Astrocyte (in vitro differentiated cells and primary cell): ENCODE results near the gene FNDC3B. TPM values are rescaled to one million over a fixed set of nuclear protein-coding genes. Genes with fewer than 3 reads are reported as not detected.
A peak's percentile ranks its signal among the peaks of the same experiment; 100 is the strongest.

Experiments used
- DNase-seq: peaks from one replicate; pipeline ENCODE4 v3.0.0-alpha.2; 2010; ENCODE audit warnings: low read depth
- FAIRE-seq: peaks from 2 replicates; lab custom pipeline; 2011; peaks lifted over from hg19 to GRCh38; lab: Jason Lieb, UNC
- H2AFZ ChIP-seq: 2 replicates; pipeline ENCODE4 v1.6.0; 2012; ENCODE audit warnings: low read depth, low read length, inconsistent platforms
- H3K27ac ChIP-seq: 2 replicates; pipeline ENCODE4 v1.5.1; 2011; ENCODE audit warnings: low read depth, low read length, inconsistent platforms
- H3K27me3 ChIP-seq: 2 replicates; pipeline ENCODE4 v1.6.0; 2011; ENCODE audit warnings: low read length, inconsistent platforms; ENCODE audit not compliant: insufficient read depth
- H3K36me3 ChIP-seq: 2 replicates; pipeline ENCODE4 v1.5.1; 2011; ENCODE audit warnings: low read length, inconsistent platforms; ENCODE audit not compliant: insufficient read depth
- H3K4me1 ChIP-seq: 2 replicates; pipeline ENCODE4 v1.5.1; 2011; ENCODE audit warnings: low read length, inconsistent platforms; ENCODE audit not compliant: insufficient read depth
- H3K4me2 ChIP-seq: 2 replicates; pipeline ENCODE4 v1.6.0; 2012; ENCODE audit warnings: low read length, inconsistent platforms
- H3K4me3 ChIP-seq: 2 replicates; pipeline ENCODE4 v1.5.1; 2011; ENCODE audit warnings: low read depth, mild to moderate bottlenecking, low read length, inconsistent platforms; ENCODE audit not compliant: insufficient read depth
- H3K79me2 ChIP-seq: 2 replicates; pipeline ENCODE4 v1.6.0; 2012; ENCODE audit warnings: mild to moderate bottlenecking, low read length, inconsistent platforms; ENCODE audit not compliant: insufficient read depth
- H3K9ac ChIP-seq: 2 replicates; pipeline ENCODE4 v1.6.0; 2012; ENCODE audit warnings: mild to moderate bottlenecking, low read length, inconsistent platforms
- H3K9me3 ChIP-seq: 2 replicates; pipeline ENCODE4 v1.5.1; 2012; ENCODE audit warnings: low read depth, mild to moderate bottlenecking, low read length, inconsistent platforms; ENCODE audit not compliant: insufficient read depth
- H4K20me1 ChIP-seq: 2 replicates; pipeline ENCODE4 v1.6.0; 2012; ENCODE audit warnings: low read length, inconsistent platforms; ENCODE audit not compliant: insufficient read depth
- H3K27ac Mint-ChIP-seq: one replicate; pipeline ENCODE4 v1.8.0; 2021; ENCODE audit warnings: mild to moderate bottlenecking, mixed read lengths; ENCODE audit not compliant: unreplicated experiment
- H3K27me3 Mint-ChIP-seq: one replicate; pipeline ENCODE4 v1.8.0; 2021; ENCODE audit warnings: low read depth, mixed read lengths; ENCODE audit not compliant: unreplicated experiment
- H3K36me3 Mint-ChIP-seq: one replicate; pipeline ENCODE4 v1.8.0; 2021; ENCODE audit warnings: low read depth, mixed read lengths; ENCODE audit not compliant: unreplicated experiment
- H3K4me1 Mint-ChIP-seq: one replicate; pipeline ENCODE4 v1.8.0; 2021; ENCODE audit warnings: low read depth, mixed read lengths; ENCODE audit not compliant: unreplicated experiment
- H3K4me3 Mint-ChIP-seq: one replicate; pipeline ENCODE4 v1.8.0; 2021; ENCODE audit warnings: mild to moderate bottlenecking, moderate library complexity, mixed read lengths; ENCODE audit not compliant: unreplicated experiment
- H3K9me3 Mint-ChIP-seq: one replicate; pipeline ENCODE4 v1.8.0; 2021; ENCODE audit warnings: mild to moderate bottlenecking, mixed read lengths; ENCODE audit not compliant: unreplicated experiment
- CTCF ChIP-seq: IDR thresholded peaks from 2 replicates; pipeline ENCODE4 v1.5.1; 2011; ENCODE audit warnings: low read depth, mild to moderate bottlenecking, inconsistent platforms, low read length, moderate library complexity; ENCODE audit not compliant: insufficient read depth
- EZH2 ChIP-seq: IDR thresholded peaks from 2 replicates; pipeline ENCODE4 v1.6.1; 2012; ENCODE audit warnings: mild to moderate bottlenecking, low read length, inconsistent platforms; ENCODE audit not compliant: insufficient read depth
- total RNA-seq: library from RNA; stranded (reverse); gene quantifications from 2 replicates; pipeline ENCODE4 v1.2.1, GENCODE V29; 2021

FNDC3B gene
- total RNA-seq, 1 donor from 2014 or later: 327 TPM

GRCh38 chr3:172274906-172275305 lies 235.5 kb downstream of the FNDC3B start:
- Histone ChIP-seq H3K4me3 (no peak overlapping the region), H3K79me2 (peaks cover 81% of the 10 kb centered on the region), H3K27me3 (no peaks in the 10 kb centered on the region), H3K9ac (no peak overlapping the region), H3K4me1 (peaks cover 12% of the 10 kb centered on the region), H3K36me3 (peaks cover 32% of the 10 kb centered on the region), H2AFZ (no peak overlapping the region), H3K4me2 (no peak overlapping the region), H4K20me1 (peaks cover 45% of the 10 kb centered on the region), H3K27ac (no peak overlapping the region), H3K9me3 (no peaks in the 10 kb centered on the region)
- no peak for FAIRE-seq
- H3K4me3 Mint-ChIP-seq: no peak overlapping the region
- H3K27ac Mint-ChIP-seq: peak overlapping the region; percentile 17
- TF ChIP-seq CTCF (no peak), EZH2 (no peak)
- H3K36me3 Mint-ChIP-seq: peaks cover 32% of the 10 kb centered on the region
- no peaks in the 10 kb centered on the region for H3K9me3 Mint-ChIP-seq
- DNase-seq: no peak
- H3K27me3 Mint-ChIP-seq: no peaks in the 10 kb centered on the region
- peaks cover 48% of the 10 kb centered on the region for H3K4me1 Mint-ChIP-seq

- H3K36me3 Mint-ChIP-seq: peaks cover 26% of the 10 kb centered on the region
- FAIRE-seq: no peak
- H3K9me3 ChIP-seq: no peaks in the 10 kb centered on the region
- peaks cover 74% of the 10 kb centered on the region for H3K79me2 ChIP-seq
- H3K4me1 ChIP-seq: peaks cover 18% of the 10 kb centered on the region
- peaks cover 53% of the 10 kb centered on the region for H3K4me1 Mint-ChIP-seq
- H3K27me3 ChIP-seq: no peaks in the 10 kb centered on the region
- no peak overlapping the region for H3K4me3 ChIP-seq
- H3K4me3 Mint-ChIP-seq: no peak overlapping the region
- H3K36me3 ChIP-seq: peaks cover 28% of the 10 kb centered on the region
- no peak overlapping the region for H3K4me2 ChIP-seq
- no peak overlapping the region for H3K27ac Mint-ChIP-seq
- no peak for DNase-seq
- no peak overlapping the region for H3K27ac ChIP-seq
- H2AFZ ChIP-seq: no peak overlapping the region
- H4K20me1 ChIP-seq: peaks cover 43% of the 10 kb centered on the region
- TF ChIP-seq CTCF (no peak), EZH2 (no peak)
- H3K9me3 Mint-ChIP-seq: no peaks in the 10 kb centered on the region
- no peaks in the 10 kb centered on the region for H3K27me3 Mint-ChIP-seq
- no peak overlapping the region for H3K9ac ChIP-seq
Measured at GRCh38 chr3:172275586-172275985, 236.2 kb downstream of the FNDC3B start.

- Mint-ChIP-seq H3K9me3 (no peaks in the 10 kb centered on the region), H3K27me3 (no peaks in the 10 kb centered on the region), H3K4me3 (no peak overlapping the region), H3K4me1 (peaks cover 56% of the 10 kb centered on the region), H3K27ac (no peak overlapping the region), H3K36me3 (peaks cover 23% of the 10 kb centered on the region)
- Histone ChIP-seq H3K9me3 (no peaks in the 10 kb centered on the region), H3K27ac (no peak overlapping the region), H3K36me3 (peaks cover 25% of the 10 kb centered on the region), H3K79me2 (peaks cover 69% of the 10 kb centered on the region), H3K4me1 (peaks cover 18% of the 10 kb centered on the region), H2AFZ (no peak overlapping the region), H4K20me1 (peaks cover 38% of the 10 kb centered on the region), H3K27me3 (no peaks in the 10 kb centered on the region), H3K9ac (no peak overlapping the region), H3K4me2 (no peak overlapping the region), H3K4me3 (no peak overlapping the region)
- TF ChIP-seq CTCF (no peak), EZH2 (no peak)
- FAIRE-seq: no peak
- no peak for DNase-seq
Measured at GRCh38 chr3:172276103-172276502, 236.7 kb downstream of the FNDC3B start.
